H7 (cell line): ENCODE measurements around the gene NRG2. TPM values are rescaled to one million over a fixed set of nuclear protein-coding genes. Genes with fewer than 3 reads are reported as not detected.

Source experiments
- DNase-seq: peaks from one replicate; pipeline ENCODE4 v3.0.0; 2012
- H3K27me3 ChIP-seq: 2 replicates; pipeline ENCODE4 v1.6.0; 2011; ENCODE audit warnings: mild to moderate bottlenecking, low read length; ENCODE audit not compliant: control insufficient read depth, insufficient read depth
- H3K36me3 ChIP-seq: replicated peaks from 2 replicates; pipeline ENCODE4 v1.5.1; 2011; ENCODE audit warnings: low read length; ENCODE audit not compliant: control insufficient read depth, insufficient read depth
- H3K4me3 ChIP-seq: 2 replicates; pipeline ENCODE4 v1.5.1; 2011; ENCODE audit warnings: low read depth, mild to moderate bottlenecking, control low read depth, low read length, moderate library complexity; ENCODE audit not compliant: insufficient read depth
- total RNA-seq: library from RNA; depleted of rRNA; stranded (reverse); fragments of >200 nt; shearing (Covaris generic); gene quantifications from 2 replicates; pipeline ENCODE4 v1.2.3, GENCODE V29; 2014

NRG2 gene
- total RNA-seq, 1 experiment from 2014 or later: 0.24 TPM

DNA sequence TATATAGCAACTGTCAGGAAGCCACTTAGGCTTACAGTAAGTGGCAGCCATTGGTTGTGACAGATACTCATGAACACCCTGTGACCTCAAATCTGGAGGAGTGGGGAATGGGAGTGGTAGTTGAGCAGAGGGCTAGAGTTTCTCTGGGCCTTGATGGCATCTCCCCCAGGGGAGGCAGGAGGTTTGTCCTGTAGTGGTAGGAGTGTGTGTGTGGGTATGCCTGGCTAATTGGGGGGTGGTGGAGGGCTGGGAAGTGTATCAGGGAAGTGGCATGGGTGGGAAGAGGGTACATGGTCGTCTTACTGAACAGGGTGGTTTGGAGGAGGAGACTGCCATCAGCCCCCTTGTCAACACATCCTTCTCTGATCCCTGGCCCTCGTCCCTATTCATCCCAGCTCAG is 176.0 kb downstream of the NRG2 start:
- H3K27me3 ChIP-seq: peaks cover 2% of the 10 kb centered on the region; the same call in 1 of the 2 replicates
- no peak for DNase-seq
- H3K4me3 ChIP-seq: no peak overlapping the region
- no peaks in the 10 kb centered on the region for H3K36me3 ChIP-seq

DNA sequence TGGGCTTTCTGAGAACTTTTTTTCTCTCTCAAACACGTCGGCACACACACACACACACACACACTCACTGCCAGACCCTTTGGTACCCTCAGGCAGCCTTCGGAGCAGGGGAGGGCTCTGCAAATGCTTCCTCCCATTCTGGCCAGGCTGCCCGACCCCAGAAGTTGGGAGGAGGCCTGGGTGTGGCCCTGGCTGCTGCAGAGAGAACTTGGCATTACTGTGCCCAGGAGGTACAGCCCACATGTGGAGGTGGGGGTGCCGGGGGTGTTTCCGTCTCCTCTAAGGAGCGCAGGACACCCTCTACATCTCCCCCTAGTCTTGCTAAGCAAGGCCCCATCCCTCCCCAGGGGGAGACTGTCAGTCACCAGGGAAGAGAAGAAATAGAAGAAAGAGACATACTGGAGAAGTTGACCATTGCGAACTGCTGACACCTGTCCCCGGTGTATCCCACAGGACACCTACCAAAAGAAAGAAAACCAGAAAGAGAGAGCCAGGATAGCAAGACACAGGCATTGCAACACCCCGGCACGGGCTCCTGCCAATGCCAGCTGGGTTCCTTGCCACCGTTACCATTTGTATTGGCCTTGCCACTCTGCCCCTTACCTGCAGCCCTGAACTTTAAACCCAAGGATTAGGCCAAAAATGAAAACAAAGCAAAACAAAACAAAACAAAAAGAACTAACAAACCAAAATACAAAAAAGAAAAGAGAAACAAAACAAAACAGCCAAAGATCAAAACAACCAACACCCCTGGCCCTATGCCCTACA is 178.2 kb downstream of the NRG2 start:
- H3K36me3 ChIP-seq: no peaks in the 10 kb centered on the region
- peaks cover 2% of the 10 kb centered on the region; the same call in 1 of the 2 replicates for H3K27me3 ChIP-seq
- no peak overlapping the region for H3K4me3 ChIP-seq

DNA sequence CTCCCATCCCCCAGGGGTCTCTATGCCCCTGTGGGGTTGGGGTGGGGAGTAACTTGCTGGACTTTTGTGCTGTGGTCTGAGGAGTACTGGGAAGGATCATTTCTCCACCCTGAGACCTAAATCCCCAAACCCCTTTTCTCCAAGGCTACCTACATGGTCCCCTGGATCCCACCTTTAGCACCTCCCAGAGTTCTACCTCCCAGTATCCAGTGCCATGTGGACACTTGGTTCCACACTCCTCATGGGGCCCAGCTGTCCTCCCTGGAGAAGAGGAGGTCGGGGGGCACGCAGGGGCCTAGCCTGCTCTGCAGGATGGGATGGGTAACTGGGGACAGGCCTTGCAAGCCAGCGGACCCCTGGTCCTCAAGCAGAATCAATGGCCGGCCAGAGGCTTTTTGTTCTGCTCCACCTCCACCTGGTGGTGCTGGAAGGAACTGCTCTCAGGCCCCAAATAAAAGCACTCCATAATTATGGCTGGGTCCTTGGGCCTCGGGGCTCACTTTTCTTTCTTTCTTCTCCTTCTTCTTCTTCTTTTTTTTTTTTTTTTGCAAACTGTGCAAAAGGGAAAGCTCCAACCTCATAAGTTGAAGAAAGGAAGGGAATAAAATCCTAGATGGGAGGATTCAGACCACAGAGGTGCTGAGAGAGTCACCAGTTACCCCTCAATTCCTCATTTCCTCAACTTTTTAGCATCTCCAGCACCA is 179.1 kb downstream of the NRG2 start:
- Histone ChIP-seq H3K4me3 (no peak overlapping the region), H3K36me3 (no peaks in the 10 kb centered on the region), H3K27me3 (peaks cover 2% of the 10 kb centered on the region; the same call in 1 of the 2 replicates)
- peak; percentile 94 for DNase-seq

More for the DNA sequence above, 178.2 kb downstream of the NRG2 start:
- DNase-seq: no peak

DNA sequence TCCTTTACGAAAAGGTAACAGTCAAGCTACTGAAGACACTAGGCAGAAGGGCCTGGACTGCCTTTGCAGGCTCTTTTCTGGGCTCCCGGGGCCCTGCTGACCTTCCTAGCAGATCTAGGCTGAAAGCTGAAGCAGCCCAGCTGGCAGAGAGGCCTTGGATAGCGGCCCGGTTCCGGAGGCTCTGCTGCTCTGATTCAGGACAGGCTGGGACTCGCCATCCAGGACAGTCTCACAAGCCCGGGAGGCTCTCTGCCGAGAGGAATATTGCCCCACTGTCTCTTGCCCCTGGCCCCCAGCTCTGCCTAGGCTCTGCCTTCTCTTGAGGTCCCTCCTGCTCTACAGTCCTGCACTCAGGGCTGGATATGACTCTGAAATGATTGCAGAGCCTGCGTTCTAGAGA is 179.7 kb downstream of the NRG2 start:
- DNase-seq: no peak
- Histone ChIP-seq H3K36me3 (no peaks in the 10 kb centered on the region), H3K27me3 (peaks cover 2% of the 10 kb centered on the region; the same call in 1 of the 2 replicates), H3K4me3 (no peak overlapping the region)

DNA sequence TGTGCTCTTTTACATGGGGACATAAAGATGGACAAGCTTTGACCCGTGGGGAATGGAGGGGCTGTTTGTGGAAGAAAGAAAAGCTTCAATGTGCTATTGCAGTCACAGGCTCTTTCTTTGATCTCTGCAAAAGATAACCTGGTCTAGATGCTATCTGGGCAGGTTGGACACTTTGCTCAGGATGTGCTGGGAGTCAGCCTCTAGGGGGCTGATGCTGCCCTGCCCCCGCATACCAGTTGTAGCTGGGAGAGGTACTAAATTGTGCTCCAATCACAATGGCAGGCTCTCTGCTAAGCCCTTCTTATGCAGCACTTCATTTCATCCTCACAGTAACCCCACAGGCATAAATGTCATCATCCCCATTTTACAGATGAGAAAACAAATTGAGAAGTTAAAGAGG is 180.3 kb downstream of the NRG2 start:
- Histone ChIP-seq H3K4me3 (no peak overlapping the region), H3K36me3 (no peaks in the 10 kb centered on the region), H3K27me3 (peaks cover 2% of the 10 kb centered on the region; the same call in 1 of the 2 replicates)
- peak; percentile 80 for DNase-seq

DNA sequence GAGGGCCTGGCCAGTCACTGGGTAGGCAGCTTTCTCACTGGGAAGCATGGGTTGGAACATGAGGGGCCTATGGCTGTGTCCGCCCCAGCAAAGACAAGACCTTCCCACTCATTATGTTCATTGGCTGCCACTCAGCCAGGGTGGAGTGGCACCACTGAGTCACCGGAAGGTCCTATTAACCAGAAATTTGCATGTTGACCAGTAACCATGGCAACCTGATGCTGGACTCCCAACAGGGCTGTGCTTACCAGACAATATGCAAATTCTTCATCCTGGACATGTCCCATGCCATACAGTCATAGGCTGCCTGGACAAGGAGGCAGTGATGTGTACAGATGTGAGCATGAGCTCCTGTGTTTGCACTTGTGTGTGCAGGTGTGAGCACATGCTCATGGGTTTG is 180.8 kb downstream of the NRG2 start:
- Histone ChIP-seq H3K27me3 (peaks cover 4% of the 10 kb centered on the region), H3K4me3 (no peak overlapping the region), H3K36me3 (no peaks in the 10 kb centered on the region)
- DNase-seq: no peak

DNA sequence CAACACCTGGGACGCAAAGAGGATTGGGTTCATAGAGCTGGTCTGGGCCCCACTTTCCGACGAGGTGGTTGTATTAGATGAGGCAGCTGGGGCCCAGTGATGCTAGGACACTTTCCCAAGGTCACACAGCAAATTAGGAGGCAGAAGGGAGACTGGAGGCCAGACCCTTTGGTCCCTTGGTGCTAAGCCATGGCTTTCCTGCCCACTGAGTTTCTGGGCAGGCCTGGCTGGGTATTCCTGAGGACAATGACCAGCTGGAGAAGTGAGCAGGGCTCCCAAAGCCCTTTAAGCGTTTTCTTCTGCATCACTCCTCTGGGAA is 181.3 kb downstream of the NRG2 start:
- no peak for DNase-seq
- Histone ChIP-seq H3K4me3 (no peak overlapping the region), H3K36me3 (no peaks in the 10 kb centered on the region), H3K27me3 (peaks cover 4% of the 10 kb centered on the region)

DNA sequence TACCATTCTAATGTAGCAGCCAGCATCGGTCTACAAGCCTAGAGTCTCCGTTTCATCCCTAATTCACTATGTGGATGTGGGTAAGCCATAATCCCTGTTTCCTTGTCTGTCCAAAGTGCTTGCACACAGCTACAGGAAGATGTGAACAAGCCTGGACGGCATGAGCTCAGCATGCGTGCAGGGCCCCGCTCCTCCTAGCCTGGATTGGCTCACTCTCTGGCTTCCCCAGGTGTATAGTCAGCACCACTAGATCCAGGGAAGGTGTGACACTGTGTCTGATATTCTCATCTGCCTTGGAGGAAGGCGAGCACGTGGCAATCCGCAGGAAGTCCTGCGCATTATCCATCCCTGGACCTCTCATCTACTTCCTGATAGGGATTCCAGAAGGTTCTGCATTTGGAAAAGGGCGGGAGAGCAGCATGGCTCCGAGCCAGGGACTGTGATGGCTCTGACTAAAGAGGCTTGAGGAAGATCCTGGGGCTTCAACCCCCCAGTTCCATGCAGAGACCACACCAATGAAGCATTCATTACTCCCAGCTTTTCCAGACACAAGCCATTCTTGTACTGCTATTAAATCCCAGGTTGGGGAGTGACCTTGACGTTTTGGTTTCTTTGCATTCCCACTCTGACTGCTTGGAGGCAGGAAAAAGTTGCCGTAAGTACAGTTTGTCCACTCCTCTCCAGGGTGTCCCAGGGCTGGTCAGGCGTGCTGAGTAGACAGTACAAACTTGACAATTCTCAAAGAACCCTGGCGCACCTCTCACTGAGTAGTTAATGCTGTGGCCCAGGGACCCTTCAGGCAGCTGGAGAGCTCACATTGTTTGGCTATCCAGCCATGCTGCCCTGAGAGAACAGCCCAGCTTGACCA is 181.8 kb downstream of the NRG2 start:
- peaks cover 1% of the 10 kb centered on the region; the same call in 1 of the 2 replicates for H3K27me3 ChIP-seq
- no peaks in the 10 kb centered on the region for H3K36me3 ChIP-seq
- DNase-seq: no peak
- H3K4me3 ChIP-seq: no peak overlapping the region

DNA sequence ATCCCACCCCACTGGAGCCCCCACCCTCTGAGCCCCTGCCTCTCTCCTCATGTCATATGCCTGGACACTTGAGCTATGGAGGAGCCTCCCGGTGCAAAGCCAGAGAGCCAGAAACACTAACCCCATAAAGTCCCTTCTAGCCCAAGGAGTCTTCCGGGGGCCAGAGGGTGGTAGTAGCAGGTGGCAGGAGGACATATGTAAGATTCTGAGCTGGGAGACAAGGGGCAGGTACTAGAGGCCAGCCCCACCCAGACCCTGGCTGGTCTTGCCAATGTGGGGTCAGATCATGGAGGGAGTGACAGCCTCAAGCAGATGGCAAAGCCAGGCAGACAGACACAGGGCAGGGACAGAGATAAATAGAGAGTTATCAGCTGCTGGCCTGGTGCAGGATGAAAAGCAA is 184.1 kb downstream of the NRG2 start:
- H3K36me3 ChIP-seq: no peaks in the 10 kb centered on the region
- H3K4me3 ChIP-seq: no peak overlapping the region
- no peak for DNase-seq
- peaks cover 1% of the 10 kb centered on the region; the same call in 1 of the 2 replicates for H3K27me3 ChIP-seq

DNA sequence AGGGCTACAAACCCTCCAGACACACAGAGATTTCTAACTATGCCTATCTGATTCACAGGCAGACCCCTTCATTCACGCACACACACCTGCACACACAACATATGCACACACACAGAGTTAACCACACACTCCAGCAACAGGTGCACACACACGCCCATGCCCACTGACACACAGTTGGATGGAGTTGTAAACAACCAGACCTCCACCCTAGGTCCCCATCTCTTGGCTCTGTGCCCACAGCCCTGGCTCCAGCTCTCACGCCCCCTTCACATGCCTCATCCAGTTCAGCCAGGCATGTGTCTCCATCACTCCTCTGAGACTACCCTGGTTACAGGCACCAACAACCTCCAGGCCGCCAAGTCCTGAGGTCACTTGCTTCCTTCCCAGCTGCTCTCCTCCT is 186.4 kb downstream of the NRG2 start:
- no peak for DNase-seq
- Histone ChIP-seq H3K36me3 (no peaks in the 10 kb centered on the region), H3K27me3 (peaks cover 1% of the 10 kb centered on the region; the same call in 1 of the 2 replicates), H3K4me3 (no peak overlapping the region)

DNA sequence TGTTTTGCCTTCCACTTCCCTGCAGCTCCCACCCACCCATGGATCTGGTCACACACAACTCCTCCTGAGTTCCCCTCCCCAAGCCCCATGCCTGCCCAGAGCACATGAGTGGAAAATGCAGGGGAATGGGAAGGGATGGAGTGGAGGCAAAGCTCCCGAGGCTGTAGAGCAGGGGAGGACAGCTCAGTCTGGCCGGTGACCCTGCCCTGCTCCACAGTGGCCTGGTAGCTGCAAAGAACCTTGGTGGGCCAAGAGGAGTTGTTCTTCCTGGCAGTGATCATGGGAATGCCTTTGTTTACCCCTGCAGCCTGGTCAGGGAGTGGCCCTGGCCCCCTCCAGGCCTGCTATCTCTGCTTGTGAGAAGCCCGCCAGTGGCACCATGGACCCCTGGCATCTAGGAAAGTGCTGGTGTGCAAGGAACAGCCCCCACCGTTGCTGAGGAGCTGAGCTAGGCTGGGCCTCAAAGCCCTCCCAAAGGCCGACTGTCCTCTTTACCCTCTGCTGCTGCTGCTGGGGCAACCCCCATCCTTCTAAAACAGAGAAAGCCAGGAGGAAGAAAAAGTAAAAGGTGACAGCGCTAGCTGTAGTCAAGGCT is 187.1 kb downstream of the NRG2 start:
- DNase-seq: no peak
- H3K36me3 ChIP-seq: no peaks in the 10 kb centered on the region
- H3K4me3 ChIP-seq: no peak overlapping the region
- H3K27me3 ChIP-seq: peaks cover 3% of the 10 kb centered on the region; the same call in 1 of the 2 replicates

DNA sequence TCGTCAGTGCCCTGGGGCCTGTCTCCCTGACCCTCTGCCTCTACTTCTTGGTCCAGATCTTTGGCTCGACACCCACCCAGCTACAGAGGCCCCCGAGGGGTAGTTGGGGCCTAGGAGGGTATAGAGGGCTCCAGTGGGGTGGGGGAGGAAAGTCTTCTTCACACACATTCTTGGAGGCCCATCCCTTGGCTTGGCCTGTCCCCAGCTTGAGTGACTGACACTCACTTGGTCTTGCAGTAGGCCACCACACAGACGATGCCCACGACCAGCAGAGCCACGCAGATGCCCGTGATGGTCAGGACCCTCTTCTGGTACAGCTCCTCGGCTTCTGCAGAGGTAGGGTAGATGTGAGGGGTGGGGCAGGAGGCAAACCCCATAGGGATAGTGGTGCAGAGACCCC is 187.6 kb downstream of the NRG2 start:
- Histone ChIP-seq H3K27me3 (peaks cover 3% of the 10 kb centered on the region), H3K36me3 (no peaks in the 10 kb centered on the region), H3K4me3 (no peak overlapping the region)
- no peak for DNase-seq

DNA sequence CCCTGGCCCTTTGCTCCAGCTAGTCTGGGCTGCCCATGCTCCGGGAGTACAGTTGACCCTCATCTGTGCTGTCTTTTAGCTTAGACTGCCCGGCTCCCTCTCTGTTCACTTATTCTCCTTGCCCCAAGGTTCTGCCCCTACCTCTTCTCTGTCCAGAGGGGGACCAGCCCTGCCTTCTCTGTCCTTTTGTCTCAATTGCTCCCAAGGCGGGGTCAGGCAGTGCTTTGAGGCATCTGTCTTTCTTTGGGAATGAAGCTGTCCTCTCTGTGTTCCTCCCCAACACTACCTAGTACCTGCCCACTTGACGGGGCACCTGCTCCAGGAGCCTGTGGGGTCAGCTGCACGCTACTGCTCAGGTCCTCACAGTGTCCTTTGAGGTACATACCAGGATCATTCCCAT is 188.1 kb downstream of the NRG2 start:
- H3K4me3 ChIP-seq: no peak overlapping the region
- H3K27me3 ChIP-seq: peaks cover 3% of the 10 kb centered on the region
- DNase-seq: no peak
- H3K36me3 ChIP-seq: no peaks in the 10 kb centered on the region

DNA sequence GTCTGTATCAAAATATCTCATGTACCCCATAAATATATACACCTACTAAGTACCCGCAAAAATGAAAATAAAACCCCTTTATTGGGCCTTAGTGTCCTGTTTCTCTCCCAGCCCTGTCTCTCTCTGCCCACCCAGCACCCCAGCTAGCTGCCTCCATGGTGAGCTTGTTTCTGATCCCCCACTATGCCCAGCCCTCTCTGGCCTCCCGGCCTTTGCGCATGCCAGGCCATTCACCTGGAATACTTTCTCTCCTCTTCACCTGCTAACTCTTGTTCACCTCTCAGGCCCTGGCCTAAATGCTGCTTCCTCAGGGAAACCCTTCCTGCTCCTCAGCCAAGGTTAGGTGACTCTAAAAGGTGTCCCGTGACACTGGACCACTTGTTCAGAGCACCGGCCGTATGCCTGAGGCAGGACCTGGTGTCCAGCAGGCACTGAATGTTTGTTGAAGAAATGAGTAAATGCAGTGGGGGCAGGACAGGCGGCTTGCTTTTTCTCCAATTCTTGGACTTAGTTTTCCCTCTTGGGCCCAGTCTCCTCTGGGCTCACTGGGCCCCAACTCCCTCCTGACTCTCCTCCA is 189.0 kb downstream of the NRG2 start:
- DNase-seq: no peak
- peaks cover 11% of the 10 kb centered on the region for H3K27me3 ChIP-seq
- no peak overlapping the region for H3K4me3 ChIP-seq
- no peaks in the 10 kb centered on the region for H3K36me3 ChIP-seq
